ENCODE data around the gene CTXN1.
A peak's percentile ranks its signal among the peaks of the same experiment; 100 is the strongest.

The CTXN1 gene

DNA sequence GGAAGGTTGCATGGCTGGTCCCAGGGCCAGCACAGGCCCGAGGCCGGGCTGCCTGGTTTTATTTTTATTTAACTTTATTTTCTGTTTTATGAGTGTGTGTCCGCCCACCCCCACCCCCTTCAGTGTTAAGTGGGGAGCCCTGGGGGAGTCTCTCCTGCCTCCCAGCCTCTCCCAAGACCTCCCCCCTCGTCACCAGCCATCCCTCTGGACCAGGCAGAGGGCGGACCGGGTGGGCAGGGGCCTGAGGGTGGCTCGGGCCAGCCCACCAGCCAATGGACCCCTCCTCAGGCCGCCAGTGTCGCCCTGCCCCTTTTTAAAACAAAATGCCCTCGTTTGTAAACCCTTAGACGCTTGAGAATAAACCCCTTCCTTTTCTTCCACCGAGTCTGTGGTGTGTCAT is 11.8 kb downstream of the CTXN1 start:
- no peak for DNase-seq (ENCODE audit: low read depth in 2 of 2)

DNA sequence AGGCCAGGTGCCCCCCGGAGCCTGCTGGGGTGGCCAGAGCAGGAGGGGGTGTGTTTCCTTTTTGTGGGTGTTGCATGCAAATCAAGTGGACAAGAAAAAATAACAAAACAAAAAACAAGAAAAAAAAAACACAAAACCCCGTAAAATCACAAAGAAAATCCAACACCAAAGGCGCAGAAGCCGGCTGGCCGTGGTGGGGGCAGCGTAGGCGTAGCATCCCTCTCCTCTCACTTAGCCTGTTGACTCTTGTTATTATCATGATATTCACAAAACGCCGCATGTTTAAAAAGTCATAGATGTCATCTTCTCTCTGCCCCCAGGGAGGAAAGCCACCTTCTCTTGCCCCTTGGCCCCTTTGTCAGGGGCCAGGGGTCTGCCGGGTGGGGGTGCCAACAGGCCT is 12.3 kb downstream of the CTXN1 start:
- DNase-seq (ENCODE audit: low read depth in 2 of 2): no peak

DNA sequence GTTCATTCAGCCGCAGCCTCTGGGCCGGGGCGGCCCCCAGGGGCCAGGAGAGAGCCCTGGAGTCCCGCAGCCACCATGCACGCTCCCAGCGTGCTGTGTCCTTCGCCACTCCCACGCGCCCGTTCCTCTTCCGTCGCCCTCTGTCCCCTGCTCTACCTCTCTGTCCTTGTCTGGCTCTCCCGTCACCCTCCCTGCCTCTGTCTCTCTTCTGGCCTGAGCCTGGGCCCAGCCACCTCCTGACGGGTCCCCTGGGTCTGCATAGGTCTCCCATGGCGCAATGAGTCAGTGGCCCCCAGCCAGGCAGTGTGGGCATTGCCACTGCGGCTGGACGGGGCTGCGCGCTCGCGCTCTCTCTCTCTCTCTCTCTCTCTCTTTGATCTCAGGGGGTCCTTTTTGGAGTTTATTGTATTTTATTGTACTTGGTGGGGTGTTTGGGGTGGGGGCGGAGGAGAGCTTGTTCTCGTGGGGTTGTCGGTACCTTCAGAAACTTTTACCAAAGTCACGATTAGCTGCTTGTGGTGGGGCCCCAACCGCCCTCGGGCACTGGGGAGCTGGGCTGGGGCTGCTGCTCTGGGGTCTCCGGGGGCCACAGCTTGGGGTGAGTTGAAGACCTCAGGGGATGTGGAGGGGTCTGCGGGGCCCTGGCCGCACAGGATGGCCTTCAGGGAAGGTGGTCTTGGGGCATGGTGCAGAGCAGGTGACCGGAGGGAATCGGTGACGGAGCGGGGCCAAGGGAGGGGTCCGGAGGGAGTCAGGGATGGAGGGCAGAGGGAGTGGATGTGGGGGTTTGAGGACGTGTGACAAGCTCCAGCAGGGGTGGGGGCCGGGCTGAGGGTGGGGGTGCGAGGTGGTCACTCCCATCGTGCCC is 13.0 kb downstream of the CTXN1 start:
- no peak for DNase-seq (ENCODE audit: low read depth in 2 of 2)

DNA sequence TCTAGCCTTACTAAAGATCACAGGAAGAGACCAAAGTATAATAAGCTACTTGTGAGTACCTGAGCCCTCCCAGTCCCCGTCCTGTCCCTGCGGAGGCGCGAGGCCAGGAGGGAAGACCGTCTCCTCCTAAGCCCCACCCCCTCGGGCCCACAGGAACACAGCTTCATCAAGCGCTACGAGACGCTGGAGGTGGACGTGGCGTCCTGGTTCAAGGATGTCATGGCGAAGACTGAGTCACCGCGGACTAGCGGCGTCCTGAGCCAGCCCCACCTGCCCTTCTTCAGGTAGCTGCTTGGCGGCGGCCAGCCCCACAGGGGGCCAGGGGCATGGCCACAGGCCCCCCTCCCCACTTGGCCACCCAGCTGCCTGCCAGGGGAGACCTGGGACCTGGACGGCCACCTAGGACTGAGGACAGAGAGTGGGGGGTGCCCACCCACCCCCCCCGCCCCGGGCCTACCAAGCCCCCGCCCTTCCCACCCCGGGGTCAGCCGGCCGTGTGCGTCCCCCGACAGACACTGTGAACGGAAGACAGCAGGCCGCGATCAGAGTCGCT is 13.7 kb downstream of the CTXN1 start:
- DNase-seq (ENCODE audit: low read depth in 2 of 2): no peak

DNA sequence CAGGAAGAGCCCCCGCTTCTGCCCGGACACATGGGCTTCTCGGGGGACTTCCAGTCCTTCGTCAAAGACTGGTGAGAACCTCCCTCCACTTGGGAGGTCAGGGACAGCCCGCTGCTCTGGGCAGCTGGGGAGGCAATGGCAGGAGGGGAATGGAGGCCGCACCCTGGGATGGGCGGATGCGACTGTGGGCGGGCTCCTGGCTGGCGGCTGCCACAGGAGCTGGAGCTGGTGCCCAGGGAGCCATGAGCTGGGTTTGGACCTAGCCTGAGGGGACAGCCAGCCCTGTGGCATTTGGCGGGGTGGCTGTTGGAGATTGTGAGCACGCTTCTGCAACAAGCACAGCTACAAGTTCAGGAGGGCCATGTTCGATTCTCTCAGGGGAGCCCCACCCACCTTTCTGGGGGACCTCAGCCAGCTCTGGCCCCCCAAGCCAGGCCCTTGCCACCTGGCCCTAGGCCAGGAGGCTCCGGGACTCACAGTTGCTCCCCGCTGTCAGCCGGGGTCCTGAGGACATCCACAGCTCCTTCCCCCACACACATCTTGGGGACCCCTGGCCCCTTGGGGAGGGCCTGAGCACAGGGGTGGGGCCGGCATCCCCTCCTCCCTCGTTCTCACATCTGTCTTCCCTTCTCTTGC is 14.3 kb downstream of the CTXN1 start:
- no peak for DNase-seq (ENCODE audit: low read depth in 2 of 2)

DNA sequence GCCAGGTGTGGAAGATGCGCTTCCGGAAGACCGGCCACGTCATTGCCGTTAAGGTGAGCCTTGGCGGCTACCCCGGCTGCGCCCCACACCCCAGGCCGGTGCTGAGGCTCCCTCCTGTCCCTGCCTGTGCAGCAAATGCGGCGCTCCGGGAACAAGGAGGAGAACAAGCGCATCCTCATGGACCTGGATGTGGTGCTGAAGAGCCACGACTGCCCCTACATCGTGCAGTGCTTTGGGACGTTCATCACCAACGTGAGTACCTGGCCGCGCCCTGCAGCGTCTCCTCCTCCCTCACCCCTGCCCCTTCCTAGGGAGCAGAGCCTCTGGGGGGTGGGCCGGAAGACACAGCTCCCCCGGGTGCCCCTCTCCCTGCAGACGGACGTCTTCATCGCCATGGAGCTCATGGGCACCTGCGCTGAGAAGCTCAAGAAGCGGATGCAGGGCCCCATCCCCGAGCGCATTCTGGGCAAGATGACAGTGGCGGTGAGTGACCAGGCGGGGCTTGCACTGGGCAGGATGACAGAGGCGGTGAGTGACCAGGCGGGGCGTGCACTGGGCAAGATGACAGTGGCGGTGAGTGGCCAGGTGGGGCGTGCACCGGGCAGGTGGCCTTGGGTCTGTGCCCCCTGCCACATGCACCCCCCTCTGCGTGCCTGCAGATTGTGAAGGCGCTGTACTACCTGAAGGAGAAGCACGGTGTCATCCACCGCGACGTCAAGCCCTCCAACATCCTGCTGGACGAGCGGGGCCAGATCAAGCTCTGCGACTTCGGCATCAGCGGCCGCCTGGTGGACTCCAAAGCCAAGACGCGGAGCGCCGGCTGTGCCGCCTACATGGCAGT is 15.4 kb downstream of the CTXN1 start:
- DNase-seq (ENCODE audit: low read depth in 2 of 2): no peak

DNA sequence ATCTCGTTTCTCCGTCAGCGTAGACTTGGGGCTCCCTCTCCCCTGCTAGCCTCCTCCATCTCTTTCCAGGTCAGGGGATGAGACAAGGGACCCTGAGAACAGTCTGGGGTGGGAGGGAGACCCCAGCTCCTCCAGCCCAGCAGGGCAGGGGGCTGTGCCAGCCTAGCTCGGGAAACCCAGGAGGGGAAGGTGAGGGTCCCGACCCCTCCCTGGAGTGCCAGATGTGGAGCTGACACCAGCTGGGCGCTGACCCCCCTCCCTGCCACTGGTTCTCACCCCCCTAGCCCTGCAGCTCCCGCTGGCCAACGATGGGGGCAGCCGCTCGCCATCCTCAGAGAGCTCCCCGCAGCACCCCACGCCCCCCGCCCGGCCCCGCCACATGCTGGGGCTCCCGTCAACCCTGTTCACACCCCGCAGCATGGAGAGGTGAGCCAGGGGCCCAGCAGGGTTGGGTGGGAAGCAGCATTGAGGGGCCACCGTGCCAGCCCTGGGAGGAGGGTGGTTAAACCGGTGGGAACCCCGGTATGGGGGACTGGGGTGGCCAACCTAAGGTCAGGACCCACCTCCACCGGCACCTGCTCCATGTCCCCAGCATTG is 16.4 kb downstream of the CTXN1 start:
- DNase-seq (ENCODE audit: low read depth in 2 of 2): no peak

DNA sequence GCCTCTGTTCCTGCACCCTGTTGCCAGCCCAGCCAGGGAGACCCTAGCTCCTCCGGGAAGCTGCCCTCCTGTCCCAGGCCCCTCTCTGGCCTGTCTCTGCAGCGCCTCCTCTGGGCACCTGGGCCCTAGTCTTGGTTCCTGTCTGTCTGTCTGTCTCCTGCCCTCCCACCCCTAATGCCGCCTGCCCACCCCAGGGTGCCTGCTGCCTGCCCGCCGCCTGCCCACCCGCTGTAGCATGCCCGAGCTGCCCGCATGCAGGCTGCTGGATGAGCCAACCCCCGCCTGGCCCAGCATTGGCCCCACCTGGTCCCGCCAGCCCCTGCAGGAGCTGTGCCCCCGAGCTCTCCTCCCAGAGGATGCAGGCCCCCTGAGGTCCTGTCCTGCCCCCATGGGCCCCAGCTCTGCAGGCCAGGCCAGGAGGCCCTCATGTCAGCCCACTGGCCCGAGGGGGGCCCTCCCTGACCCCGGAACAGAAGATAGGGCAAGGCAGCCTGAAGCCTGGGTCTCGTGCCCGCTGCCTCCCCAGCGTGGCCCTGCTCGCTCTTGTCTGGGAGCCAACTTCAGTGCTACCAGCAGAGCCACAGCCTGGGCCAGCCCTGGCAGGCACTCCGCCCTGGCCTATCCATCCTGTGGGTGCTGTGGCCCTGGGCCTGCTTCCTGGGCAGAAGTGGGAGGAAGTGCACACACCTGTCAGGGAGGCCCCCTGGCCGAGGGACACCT is 17.0 kb downstream of the CTXN1 start:
- DNase-seq (ENCODE audit: low read depth in 2 of 2): no peak

DNA sequence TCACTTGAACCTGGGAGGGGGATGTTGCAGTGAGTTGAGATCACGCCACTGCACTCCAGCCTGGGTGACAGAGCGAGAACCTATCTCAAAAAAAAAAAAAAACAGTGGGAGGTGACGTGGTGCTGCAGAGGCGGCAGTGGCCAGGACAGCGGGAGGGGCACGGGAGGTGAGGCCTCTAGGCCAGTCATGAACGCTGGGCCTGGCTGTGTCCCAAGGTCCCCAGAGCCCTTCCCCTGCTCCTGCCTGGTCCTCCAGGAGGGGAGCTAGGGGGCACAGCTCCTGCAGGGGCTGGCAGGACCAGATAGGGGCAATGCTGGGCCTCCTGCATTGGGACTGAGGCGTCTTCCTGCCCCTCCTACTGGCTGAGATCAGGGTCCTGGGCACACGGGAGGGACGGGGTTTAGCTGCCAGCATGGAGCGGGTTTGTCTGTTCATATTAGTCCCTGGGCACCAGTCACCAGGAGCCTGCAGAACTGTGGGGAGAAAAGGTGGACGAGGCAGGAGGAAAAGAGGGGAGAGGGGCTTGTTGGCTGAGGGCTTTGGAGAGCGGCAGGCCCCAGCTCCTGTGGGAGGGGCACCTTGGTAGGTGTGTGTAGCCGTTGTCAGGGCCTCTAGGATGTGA is 17.7 kb downstream of the CTXN1 start:
- no peak for DNase-seq (ENCODE audit: low read depth in 2 of 2)

DNA sequence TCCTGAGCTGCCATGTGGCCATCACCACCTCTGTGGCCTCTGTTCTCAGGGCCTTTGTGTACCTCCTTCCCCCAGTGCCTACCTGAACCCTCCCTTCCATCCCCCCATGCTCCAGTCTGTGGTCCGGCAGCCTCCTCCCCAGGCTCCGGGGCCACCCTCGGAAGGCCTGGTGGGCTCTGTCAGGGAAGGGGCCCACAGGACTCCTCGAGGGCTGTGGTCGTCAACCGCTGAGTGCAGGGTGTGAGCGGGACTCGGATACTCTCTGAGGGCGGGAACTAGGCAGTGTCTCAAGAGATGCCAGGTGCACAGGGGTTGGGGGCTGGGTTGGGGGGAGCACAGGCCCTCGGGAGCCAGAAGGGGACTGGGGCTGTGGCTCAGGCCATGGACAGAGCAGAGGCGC is 18.4 kb downstream of the CTXN1 start:
- DNase-seq (ENCODE audit: low read depth in 2 of 2): no peak

DNA sequence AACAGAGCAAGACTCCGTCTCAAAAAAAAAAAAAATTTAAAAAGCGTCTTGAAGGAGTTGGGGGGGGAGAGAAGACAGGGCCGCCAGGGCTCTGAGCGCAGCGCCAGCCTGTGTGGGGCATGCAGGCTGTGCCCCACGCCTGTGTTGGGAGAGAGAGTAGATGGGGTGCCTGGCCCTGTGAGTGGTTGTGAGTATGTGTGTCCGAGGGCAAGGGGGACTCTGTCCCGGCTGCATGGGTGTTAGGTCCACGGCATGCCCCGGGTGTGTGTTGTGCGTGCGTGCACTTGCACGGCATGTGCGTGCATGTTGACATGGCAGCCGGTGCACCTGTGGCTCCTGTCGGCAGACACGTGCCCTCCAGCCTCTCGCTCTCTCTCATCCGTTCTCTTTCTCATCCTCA is 18.8 kb downstream of the CTXN1 start:
- DNase-seq (ENCODE audit: low read depth in 2 of 2): no peak

DNA sequence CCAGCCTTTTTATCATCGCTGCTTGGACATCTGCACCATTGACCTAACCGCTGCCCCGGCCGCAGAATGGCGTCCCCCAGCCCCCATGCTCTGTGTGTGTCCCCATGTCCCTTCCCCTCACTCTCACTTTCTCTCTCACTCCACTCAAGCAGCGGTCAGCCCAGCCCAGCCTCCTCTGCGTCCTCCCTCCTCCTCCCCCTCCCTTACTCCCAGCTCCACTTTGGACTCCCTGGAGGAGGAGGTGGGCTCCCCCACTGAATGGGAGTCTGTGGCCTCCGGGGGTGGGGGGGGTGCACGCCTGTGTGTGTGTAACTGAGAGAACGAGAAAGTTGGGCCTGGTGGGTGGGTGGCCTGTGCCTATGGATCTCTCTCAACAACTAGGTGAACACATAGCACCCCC is 20.1 kb downstream of the CTXN1 start:
- no peak for DNase-seq (ENCODE audit: low read depth in 2 of 2)

DNA sequence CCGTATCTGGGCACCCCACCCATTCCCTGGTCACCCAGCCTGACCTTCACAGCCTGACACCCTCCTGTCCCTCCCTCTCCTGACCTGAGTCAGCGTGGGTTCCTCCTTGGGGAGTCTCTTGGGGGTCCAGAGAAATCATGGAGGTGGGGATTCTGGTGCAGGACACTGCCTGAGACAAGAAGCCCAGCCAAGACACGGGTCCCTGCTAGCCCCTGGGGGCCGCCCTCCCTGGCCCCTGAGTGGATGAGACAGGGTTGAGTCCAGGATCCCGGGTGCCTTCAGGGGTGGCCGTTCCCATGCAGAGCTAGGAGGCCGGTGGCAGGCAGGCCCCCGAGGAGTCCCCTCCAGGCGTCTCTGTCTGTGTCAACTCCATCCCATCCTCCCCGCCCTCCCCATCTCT is 20.7 kb downstream of the CTXN1 start:
- no peak for DNase-seq (ENCODE audit: low read depth in 2 of 2)

DNA sequence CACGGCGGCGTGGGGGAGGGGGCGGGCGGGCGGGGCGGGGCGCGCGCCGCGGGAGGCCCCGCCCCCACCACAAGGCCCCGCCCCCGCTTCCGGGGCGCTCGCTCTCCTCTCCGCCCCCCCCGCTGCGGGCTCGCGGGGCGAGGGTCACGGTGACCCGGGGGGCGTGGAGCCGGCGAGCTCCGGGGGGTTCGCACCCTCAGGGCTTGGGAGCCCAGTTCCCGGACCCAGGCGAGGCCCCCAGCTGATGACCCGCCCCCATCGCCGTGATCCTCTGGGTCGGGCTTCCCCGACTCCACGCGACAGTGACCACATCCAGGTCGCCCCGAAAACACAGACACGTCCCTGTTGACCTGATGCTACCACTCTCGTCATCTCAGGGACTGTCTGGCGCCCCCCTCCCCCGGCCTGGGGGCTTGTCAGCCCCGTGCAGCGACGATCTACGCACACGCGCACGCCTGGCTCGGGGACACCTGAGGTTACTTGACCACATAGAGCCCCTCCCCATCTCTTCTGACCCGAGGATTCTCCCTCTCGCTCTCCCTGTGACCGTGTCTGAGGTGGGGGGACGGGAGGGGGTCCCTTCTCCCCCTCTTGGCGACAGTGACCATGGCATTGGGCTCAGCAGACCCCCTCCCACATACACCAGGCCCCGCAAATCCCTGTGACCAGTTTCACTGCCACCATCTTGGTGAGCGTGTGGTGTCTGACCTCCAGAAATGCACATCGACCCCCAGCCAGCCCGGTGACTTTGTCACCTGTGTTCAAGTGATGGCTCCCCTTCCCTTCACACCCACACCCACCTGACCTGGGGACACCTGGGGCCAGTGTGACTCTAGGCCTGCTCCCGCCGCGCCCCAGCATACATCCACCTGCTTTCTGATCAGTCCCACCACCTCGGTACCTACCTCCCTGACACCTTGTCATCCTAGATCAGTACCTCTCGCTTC is 21.6 kb downstream of the CTXN1 start:
- no peak for DNase-seq (ENCODE audit: low read depth in 2 of 2)

DNA sequence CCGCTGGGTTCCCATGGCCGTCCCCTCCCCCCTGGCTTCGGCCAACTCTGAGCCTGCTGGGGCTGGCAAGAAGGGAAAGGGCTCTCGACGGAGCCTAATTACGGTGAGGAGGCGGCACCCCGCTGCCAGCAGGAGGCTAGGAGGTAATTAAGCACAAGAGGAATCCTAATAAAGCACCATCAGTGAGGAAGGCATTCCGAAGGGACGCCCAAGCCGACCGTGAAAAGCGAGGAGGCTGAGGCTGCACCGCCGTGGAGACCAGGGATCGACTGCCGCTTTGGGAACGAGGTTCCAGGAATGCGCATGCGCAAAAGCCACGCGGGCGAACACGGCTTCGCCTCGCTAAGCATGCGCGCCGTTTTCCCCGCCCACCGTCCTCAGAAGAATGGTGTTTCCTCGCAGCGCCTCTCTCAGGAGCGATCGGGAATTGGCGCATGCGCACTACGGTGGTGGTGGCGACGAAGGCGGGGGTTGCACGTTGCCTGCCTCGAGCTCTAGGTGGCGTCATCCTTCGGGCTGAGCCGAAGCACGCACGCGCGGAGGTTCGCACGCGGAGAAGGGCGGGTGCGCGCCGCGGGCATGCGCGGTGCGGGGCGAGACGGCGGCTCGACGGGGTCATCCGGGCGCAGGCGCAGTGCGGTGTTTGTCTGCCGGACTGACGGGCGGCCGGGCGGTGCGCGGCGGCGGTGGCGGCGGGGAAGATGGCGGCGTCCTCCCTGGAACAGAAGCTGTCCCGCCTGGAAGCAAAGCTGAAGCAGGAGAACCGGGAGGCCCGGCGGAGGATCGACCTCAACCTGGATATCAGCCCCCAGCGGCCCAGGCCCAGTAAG is 22.5 kb downstream of the CTXN1 start, which contains the start of gene MAP2K7:
Gene MAP2K7, plus strand, starts transcription at position 634 of the 830 bp plus-strand sequence. Its CDS starts 68 bp downstream, at position 702.
- peak; percentile 98 for DNase-seq (ENCODE audit: low read depth in 2 of 2)

DNA sequence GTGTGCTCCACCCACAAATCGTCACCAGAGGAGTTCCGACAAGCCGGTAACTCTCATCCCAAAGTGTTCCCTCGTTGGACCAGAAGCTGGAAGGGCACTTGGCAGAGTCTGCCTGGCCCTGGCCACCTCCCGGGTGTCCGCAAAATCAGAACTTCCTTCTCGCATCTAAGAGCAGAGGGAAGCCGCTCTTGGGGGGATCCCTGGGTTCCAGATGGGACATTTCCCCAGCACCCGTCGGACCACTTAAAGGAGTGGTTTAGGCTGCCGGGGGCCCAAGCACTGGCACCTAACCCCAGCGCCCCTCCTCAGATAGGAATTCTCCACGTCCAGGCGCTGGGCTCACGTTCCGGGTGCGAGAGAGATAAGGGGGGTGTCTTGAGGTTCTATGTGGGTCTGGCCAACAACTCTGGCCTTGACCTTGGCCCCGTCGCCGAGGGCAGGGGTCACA is 23.1 kb downstream of the CTXN1 start:
- no peak for DNase-seq (ENCODE audit: low read depth in 2 of 2)

DNA sequence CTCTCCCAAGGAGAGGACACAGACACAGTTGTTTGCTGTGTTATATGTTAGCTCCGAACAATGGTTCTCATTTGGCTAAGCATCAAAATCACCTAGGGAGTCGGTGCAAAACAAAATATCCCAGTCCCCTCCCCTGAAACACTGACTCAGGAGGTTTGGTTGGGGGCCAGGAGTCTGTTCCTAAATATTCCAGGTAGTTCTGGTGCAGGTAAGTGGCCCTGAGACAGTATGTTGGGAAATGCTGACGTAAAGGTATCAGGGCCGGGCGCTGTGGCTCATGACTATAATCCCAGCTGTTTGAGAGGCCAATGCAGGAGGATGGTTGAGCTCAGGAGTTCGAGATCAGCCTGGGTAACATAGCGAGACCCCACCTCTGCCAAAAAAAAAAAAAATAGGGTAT is 24.6 kb downstream of the CTXN1 start:
- DNase-seq (ENCODE audit: low read depth in 2 of 2): no peak

DNA sequence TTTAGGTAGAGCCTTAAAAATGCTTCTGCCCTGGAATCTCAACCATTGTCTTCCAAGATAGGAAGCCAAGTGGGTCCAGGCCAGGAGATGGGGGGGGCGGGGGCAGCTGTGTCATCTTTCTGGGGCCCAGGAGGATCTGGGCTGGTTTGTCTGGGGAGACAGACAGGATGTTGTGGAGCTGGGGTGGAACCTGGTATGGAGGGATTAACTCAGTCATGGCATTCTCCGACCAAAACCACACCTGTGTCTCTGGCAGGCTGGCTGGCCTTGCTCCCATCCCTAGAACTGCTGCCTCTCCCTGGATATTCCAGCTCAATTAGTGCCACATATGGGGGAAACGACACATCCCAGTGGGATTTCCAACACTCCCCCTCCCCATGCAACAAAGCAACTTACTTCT is 25.0 kb downstream of the CTXN1 start:
- no peak for DNase-seq (ENCODE audit: low read depth in 2 of 2)
